Daoy (cell line): ENCODE results near the gene USP4. TPM values are rescaled to one million over a fixed set of nuclear protein-coding genes. Genes with fewer than 3 reads are reported as not detected.
A peak's percentile ranks its signal among the peaks of the same experiment; 100 is the strongest.
"Not testable (repeated sequence)": the region's sequence is repeated elsewhere in the genome, so short reads cannot be mapped to it uniquely, and the experiment has no call there.

Source experiments
- DNase-seq: peaks from one replicate; pipeline ENCODE4 v3.0.0-alpha.2; 2015; ENCODE audit warnings: low read depth
- total RNA-seq: library from RNA; depleted of rRNA; stranded (reverse); fragments of >200 nt; shearing (Covaris generic); gene quantifications from 2 replicates; pipeline ENCODE4 v1.2.3, GENCODE V29; 2014; rRNA removed

USP4 gene, protein sequence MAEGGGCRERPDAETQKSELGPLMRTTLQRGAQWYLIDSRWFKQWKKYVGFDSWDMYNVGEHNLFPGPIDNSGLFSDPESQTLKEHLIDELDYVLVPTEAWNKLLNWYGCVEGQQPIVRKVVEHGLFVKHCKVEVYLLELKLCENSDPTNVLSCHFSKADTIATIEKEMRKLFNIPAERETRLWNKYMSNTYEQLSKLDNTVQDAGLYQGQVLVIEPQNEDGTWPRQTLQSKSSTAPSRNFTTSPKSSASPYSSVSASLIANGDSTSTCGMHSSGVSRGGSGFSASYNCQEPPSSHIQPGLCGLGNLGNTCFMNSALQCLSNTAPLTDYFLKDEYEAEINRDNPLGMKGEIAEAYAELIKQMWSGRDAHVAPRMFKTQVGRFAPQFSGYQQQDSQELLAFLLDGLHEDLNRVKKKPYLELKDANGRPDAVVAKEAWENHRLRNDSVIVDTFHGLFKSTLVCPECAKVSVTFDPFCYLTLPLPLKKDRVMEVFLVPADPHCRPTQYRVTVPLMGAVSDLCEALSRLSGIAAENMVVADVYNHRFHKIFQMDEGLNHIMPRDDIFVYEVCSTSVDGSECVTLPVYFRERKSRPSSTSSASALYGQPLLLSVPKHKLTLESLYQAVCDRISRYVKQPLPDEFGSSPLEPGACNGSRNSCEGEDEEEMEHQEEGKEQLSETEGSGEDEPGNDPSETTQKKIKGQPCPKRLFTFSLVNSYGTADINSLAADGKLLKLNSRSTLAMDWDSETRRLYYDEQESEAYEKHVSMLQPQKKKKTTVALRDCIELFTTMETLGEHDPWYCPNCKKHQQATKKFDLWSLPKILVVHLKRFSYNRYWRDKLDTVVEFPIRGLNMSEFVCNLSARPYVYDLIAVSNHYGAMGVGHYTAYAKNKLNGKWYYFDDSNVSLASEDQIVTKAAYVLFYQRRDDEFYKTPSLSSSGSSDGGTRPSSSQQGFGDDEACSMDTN
- 8.9 and 10.2 TPM in 2 replicates for total RNA-seq

GRCh38 chr3:49339941-49340800, at the start of gene USP4:
TSS of gene USP4 (minus strand) at chr3:49340053. CDS start at chr3:49340024, 29 bp downstream.
- DNase-seq: peak; percentile 91

DNA sequence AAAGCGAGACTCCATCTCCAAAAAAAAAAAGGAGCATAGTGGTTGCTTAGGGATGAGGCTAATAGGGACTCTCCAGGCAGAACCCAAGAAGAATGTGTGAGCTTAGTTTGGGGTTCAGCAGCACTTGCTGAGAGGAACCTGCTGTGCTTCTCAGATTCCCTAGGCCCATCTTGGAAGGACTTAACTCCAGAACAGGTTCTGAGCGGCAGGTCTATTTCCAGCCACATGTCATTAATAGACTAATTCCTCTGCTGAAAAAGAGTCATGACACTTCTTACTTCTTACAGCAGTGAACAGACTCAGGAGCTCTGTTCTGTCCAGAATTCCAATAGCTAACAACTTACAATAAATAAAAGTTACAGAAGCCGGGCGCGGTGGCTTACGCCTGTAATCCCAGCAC, 49.4 kb upstream of the USP4 start:
- DNase-seq: no peak

DNA sequence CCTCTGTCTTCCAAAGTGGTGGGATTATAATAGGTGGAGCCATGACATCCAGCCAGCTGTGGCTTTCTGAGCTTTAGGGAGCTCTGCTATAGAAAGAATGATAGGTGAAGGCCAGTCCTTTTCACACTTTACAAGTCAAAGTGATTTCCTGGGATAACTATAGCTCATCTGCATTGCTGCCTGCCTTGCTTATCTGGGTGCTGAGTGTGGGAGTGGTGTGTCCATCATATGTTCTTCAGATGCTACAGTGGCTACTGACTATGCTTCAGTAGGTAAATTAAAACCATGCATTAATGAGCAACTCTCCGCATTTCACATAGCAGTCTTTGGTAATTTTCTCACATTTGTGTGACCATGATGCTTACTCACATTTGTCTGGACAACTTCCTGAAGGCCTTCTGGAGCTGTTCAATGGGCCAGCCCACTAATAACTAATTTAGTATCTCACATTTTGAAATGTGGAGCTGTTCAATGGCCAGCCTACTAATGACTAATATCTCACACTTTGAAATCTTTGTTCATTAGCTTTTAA, 48.5 kb upstream of the USP4 start:
- DNase-seq: no peak

DNA sequence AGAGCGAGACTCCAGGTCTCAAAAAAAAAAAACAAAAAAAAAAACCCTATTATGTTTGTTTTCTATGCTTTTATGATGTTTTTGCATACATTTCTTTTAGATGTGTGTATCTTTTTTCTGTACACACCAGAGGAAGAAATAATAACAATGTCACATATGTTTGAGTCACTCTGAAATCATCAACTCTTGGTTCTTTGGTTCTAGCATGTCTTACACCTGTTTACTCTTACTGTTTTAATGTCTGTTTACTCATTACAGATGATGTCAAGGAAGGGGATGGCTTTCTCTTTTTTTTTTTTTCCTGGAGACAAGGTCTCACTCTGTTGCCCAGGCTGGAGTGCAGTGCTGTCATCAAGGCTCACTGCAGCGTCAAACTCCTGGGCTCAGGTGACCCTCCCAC, 47.9 kb upstream of the USP4 start:
- no peak for DNase-seq

- no peak for DNase-seq
These were observed 46.4 kb upstream of the USP4 start for GRCh38 chr3:49386056-49386756.

DNA sequence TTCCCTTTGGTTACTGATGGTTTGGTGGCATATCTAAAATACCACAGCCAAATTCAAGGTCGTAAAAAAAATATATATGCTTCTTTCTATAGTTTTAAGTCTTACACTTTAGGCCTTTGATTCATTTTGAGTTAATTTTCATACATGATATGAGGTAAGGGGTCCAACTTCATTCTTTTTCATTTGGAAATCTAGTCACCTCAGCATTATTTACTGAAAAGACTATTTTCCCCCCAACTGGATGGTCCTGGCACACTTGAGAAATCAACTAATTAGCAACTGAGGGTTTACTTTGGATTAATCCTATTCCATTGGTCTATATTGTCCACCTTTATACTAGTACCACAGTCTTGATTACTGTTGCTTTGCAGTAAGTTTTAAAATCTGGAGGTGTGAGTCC, 45.8 kb upstream of the USP4 start:
- DNase-seq: no peak

- no peak for DNase-seq
These were observed 43.5 kb upstream of the USP4 start for GRCh38 chr3:49383387-49383786.

- peak; percentile 84 for DNase-seq
These were observed 38.5 kb upstream of the USP4 start for GRCh38 chr3:49378249-49378895.

DNA sequence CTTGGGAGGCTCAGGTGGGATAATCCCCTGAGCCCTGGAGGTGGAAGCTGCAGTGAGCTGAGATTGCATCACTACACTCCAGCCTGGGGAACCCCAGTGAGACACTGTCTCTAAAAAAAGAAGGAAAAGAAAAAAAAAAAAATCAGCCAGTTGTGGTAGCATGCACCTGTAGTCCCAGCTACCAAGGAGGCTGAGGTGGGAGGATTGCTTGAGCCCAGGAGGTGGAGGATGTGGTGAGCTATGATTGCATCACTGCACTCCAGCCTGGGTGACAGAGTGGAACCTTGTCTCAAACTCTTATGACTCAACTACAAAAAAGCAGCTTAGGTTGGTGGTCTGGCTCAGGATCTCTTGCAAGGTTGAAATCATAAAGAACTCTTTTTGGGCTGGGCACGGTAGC, 37.6 kb upstream of the USP4 start:
- peak; percentile 75 for DNase-seq

GRCh38 chr3:49371946-49372345, 32.1 kb upstream of the USP4 start:
- DNase-seq: no peak

DNA sequence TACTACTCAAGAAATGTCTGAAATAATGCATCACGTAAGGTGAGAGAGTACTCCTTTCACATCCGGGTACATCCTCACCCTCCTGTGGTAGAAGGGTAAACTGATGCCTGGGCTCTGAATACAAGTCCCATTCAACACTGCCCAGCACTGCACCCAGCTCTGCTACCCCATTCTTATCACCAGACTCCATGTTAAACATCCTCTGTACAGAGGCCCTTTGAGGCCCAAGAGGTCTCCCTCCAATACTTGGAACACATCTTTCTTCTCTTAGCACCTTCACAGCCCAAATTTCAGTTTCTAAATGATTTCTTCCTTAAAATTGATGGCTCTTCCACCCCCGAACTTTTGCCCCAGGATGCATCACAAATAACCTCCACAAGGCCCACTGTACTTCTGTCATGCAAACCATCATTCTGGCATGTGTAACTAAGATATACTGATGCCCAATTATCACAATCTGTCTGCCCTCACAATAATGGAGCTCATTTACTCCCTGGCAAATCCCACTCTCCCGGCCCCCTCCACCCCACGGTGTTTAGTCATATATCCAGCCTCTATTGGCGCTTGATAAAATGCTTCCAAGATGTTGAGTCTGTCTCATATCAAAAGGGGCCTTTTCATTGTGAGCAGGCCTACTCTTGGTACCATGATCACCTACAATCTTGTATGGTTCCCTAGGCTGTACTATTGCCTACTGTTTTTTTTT, 30.9 kb upstream of the USP4 start:
- DNase-seq: no peak

- DNase-seq: no peak
These were observed 22.7 kb upstream of the USP4 start for GRCh38 chr3:49362561-49362960.

DNA sequence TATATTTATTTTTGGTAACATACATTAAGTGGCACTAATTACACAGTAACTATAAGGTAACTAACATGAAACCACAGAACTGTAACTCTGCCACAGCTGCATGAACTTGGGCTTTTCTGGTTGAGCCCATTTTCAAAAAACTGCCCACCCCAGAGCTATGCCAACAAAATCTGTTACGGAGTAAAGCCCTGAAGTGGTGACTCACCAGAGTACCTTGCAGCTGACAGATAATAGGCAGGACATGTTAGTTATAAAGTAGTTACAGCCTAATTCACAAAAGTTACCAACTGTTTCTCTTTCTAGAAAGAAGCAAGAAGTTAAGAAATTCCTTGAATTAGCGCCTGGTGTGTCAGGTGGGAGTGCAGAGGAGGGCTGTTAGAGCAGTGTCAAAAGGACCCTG, 19.8 kb upstream of the USP4 start:
- peak; percentile 25 for DNase-seq

- no peak for DNase-seq
These were observed 19.0 kb upstream of the USP4 start for GRCh38 chr3:49358884-49359225.

DNA sequence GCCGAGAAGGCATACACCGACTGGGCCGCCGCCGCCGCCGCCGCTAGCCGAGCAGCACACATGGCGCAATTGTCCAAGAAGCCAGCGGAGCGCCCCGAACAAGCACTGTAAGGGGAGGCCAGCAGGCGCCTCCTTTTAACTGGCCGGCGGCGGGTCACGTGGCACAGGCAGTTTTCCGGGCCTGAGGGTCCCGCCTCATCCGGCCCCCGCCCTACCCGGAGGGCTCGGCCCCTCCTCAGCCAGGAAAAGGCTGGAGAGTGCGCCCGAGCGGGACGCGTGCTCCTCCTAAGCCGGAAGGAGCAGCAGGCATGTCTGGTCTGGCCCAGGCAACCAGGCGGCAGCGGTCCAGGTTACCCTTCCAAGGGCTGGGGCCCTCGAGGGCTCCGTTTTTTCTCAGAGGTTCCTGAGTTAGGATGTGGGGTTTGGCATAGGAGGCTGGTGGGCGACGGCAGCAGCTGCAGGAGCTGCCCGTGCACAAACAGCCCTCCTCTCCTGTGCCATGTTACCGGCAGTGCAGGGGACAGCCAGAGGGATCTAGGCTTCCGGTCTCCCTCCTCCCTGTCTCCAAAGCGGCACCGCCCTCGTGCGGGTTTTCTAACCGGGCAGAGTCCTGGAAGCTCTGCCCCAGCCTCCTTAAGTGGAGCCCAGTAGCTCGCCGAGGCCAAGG, 18.5 kb upstream of the USP4 start, which contains the start of gene GPX1:
GPX1 (minus strand) TSS at position 137 of the 667 bp plus-strand sequence; CDS start at position 62, 75 bp downstream.
- DNase-seq: peak; percentile 94

DNA sequence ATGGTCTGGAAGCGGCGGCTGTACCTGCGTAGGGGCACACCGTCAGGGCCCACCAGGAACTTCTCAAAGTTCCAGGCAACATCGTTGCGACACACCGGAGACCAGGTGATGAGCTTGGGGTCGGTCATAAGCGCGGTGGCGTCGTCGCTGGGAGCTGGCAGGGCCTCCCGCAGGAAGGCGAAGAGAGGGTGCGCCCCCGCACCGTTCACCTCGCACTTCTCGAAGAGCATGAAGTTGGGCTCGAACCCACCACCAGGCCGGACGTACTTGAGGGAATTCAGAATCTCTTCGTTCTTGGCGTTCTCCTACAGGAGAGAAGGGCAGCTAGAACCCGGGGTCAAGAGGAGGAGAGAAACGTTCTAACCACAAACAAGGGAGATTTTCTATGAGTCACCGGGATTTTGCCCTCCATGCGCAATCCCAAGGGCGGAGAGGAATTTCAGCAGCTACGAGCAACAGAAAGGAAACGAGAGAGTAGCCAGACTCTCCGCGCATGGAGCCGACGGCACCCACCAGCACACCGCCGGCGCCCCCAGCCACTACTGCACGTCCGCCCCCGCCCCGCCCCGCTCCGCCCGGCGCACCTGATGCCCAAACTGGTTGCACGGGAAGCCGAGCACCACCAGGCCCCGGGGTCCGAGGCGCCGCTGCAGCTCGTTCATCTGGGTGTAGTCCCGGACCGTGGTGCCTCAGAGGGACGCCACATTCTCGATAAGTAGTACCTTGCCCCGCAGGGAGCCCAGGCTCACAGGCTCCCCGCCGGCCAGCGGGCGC, 17.8 kb upstream of the USP4 start:
- DNase-seq: peak; percentile 71

DNA sequence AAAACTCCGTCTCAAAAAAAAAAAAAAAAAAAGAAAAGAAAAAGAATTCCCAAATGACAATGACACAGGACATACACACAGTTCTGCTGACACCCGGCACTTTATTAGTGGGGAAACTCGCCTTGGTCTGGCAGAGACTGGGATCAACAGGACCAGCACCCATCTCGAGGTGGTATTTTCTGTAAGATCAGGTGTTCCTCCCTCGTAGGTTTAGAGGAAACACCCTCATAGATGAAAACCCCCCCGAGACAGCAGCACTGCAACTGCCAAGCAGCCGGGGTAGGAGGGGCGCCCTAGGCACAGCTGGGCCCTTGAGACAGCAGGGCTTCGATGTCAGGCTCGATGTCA, 17.2 kb upstream of the USP4 start:
- DNase-seq: not testable (repeated sequence)

GRCh38 chr3:49352890-49353421, 13.1 kb upstream of the USP4 start:
- no peak for DNase-seq
